H9 (cell line): Measurements from ENCODE around the gene ANXA2. TPM values are rescaled to one million over a fixed set of nuclear protein-coding genes. Genes with fewer than 3 reads are reported as not detected.

ENCODE experiments used
- DNase-seq: peaks from one replicate; pipeline ENCODE4 v3.0.0-alpha.2; 2017
- H2AFZ ChIP-seq: one replicate; pipeline ENCODE4 v1.6.1; 2013; ENCODE audit warnings: mild to moderate bottlenecking, low read length, control low read depth, moderate library complexity
- H2AK5ac ChIP-seq: 2 replicates; pipeline ENCODE4 v1.6.1; 2013; ENCODE audit warnings: low read length, control low read depth, mixed read lengths; ENCODE audit not compliant: insufficient read length
- H2BK120ac ChIP-seq: one replicate; pipeline ENCODE4 v1.6.1; 2013; ENCODE audit warnings: low read depth, mild to moderate bottlenecking, low read length, control low read depth, inconsistent platforms; ENCODE audit not compliant: poor library complexity, severe bottlenecking
- H2BK12ac ChIP-seq: 2 replicates; pipeline ENCODE4 v1.6.1; 2013; ENCODE audit warnings: low read length, control low read depth, mixed read lengths, low read depth; ENCODE audit not compliant: insufficient read length
- H2BK15ac ChIP-seq: 2 replicates; pipeline ENCODE4 v1.6.1; 2013; ENCODE audit warnings: low read depth, low read length, control low read depth
- H2BK20ac ChIP-seq: one replicate; pipeline ENCODE4 v1.6.1; 2013; ENCODE audit warnings: low read depth, mild to moderate bottlenecking, low read length, control low read depth, inconsistent platforms; ENCODE audit not compliant: poor library complexity, severe bottlenecking
- H2BK5ac ChIP-seq: 2 replicates; pipeline ENCODE4 v1.6.1; 2013; ENCODE audit warnings: low read length, control low read depth, mixed read lengths; ENCODE audit not compliant: insufficient read length
- H3K14ac ChIP-seq: 2 replicates; pipeline ENCODE4 v1.6.1; 2013; ENCODE audit warnings: low read length, control low read depth; ENCODE audit not compliant: insufficient read depth
- H3K18ac ChIP-seq: 2 replicates; pipeline ENCODE4 v1.6.1; 2013; ENCODE audit warnings: low read depth, mild to moderate bottlenecking, mixed read lengths, low read length, control low read depth; ENCODE audit not compliant: insufficient read length
- H3K23ac ChIP-seq: 2 replicates; pipeline ENCODE4 v1.6.1; 2013; ENCODE audit warnings: low read length, control low read depth, mixed read lengths, low read depth; ENCODE audit not compliant: insufficient read length
- H3K23me2 ChIP-seq: 2 replicates; pipeline ENCODE4 v1.6.1; 2013; ENCODE audit warnings: low read depth, mild to moderate bottlenecking, mixed read lengths, low read length, control low read depth; ENCODE audit not compliant: insufficient read length, poor library complexity, severe bottlenecking
- H3K27ac ChIP-seq: 2 replicates; pipeline ENCODE4 v1.5.1; 2013; ENCODE audit warnings: low read length, control low read depth, mixed read lengths, low read depth; ENCODE audit not compliant: insufficient read length
- H3K27me3 ChIP-seq: 2 replicates; pipeline ENCODE4 v1.6.1; 2013; ENCODE audit warnings: low read length, control low read depth, inconsistent platforms; ENCODE audit not compliant: insufficient read depth
- H3K4ac ChIP-seq: 2 replicates; pipeline ENCODE4 v1.6.1; 2013; ENCODE audit warnings: low read depth, mild to moderate bottlenecking, control low read depth, inconsistent platforms, low read length, moderate library complexity
- H3K4me1 ChIP-seq: 2 replicates; pipeline ENCODE4 v1.6.1; 2013; ENCODE audit warnings: low read length, control low read depth, inconsistent platforms; ENCODE audit not compliant: insufficient read depth
- H3K4me2 ChIP-seq: 2 replicates; pipeline ENCODE4 v1.6.1; 2013; ENCODE audit warnings: low read length, control low read depth, mixed read lengths; ENCODE audit not compliant: insufficient read length, insufficient read depth
- H3K56ac ChIP-seq: 2 replicates; pipeline ENCODE4 v1.6.1; 2013; ENCODE audit warnings: low read depth, mild to moderate bottlenecking, mixed read lengths, low read length, control low read depth; ENCODE audit not compliant: insufficient read length
- H3K79me1 ChIP-seq: 2 replicates; pipeline ENCODE4 v1.6.1; 2013; ENCODE audit warnings: low read depth, mild to moderate bottlenecking, moderate library complexity, low read length, control low read depth, inconsistent platforms; ENCODE audit not compliant: insufficient read depth, poor library complexity, severe bottlenecking
- H3K79me2 ChIP-seq: 2 replicates; pipeline ENCODE4 v1.6.1; 2013; ENCODE audit warnings: low read length, control low read depth, inconsistent platforms; ENCODE audit not compliant: insufficient read depth
- H3K9ac ChIP-seq: 2 replicates; pipeline ENCODE4 v1.6.1; 2013; ENCODE audit warnings: low read length, control low read depth, mixed read lengths; ENCODE audit not compliant: insufficient read length; ENCODE audit errors: extremely low read depth
- H3K9me3 ChIP-seq: one replicate; pipeline ENCODE4 v1.6.1; 2013; ENCODE audit warnings: low read depth, low read length, inconsistent platforms; ENCODE audit not compliant: control insufficient read depth
- H3T11ph ChIP-seq: one replicate; pipeline ENCODE4 v1.6.1; 2013; ENCODE audit warnings: mild to moderate bottlenecking, low read length, control low read depth, inconsistent platforms
- H4K20me1 ChIP-seq: one replicate; pipeline ENCODE4 v1.6.1; 2013; ENCODE audit not compliant: control insufficient read depth, insufficient read length, insufficient read depth
- H4K5ac ChIP-seq: 2 replicates; pipeline ENCODE4 v1.6.1; 2013; ENCODE audit warnings: low read depth, mild to moderate bottlenecking, mixed read lengths, low read length, control low read depth; ENCODE audit not compliant: insufficient read length
- H4K8ac ChIP-seq: replicated peaks from 2 replicates; pipeline ENCODE4 v1.6.1; 2013; ENCODE audit warnings: low read length, control low read depth, mixed read lengths, low read depth; ENCODE audit not compliant: insufficient read length
- H4K91ac ChIP-seq: 2 replicates; pipeline ENCODE4 v1.6.1; 2013; ENCODE audit warnings: low read depth, mild to moderate bottlenecking, moderate library complexity, mixed read lengths, low read length, control low read depth; ENCODE audit not compliant: insufficient read length
- H3K27ac Mint-ChIP-seq, 3 experiments: 2 replicates in 2 of 3; 3 replicates in 1 of 3; pipeline ENCODE4 v1.8.0; 2020 to 2021; ENCODE audit warnings: mixed read lengths in 3 of 3, mild to moderate bottlenecking in 1 of 3, moderate library complexity in 1 of 3
- H3K27me3 Mint-ChIP-seq: 2 replicates; pipeline ENCODE4 v1.8.0; 2021; ENCODE audit warnings: low read depth, mild to moderate bottlenecking, moderate library complexity, mixed read lengths
- H3K36me3 Mint-ChIP-seq, 3 experiments: 2 replicates in 2 of 3; 3 replicates in 1 of 3; pipeline ENCODE4 v1.8.0; 2020 to 2021; ENCODE audit warnings: low read depth in 3 of 3, mixed read lengths in 3 of 3; ENCODE audit not compliant: insufficient read depth in 1 of 3
- H3K4me1 Mint-ChIP-seq, 2 experiments: 2 replicates each; pipeline ENCODE4 v1.8.0; 2020; ENCODE audit warnings: mixed read lengths in 2 of 2
- H3K4me3 Mint-ChIP-seq, 2 experiments: 2 replicates in 1 of 2; 3 replicates in 1 of 2; pipeline ENCODE4 v1.8.0; 2020 to 2021; ENCODE audit warnings: mild to moderate bottlenecking in 2 of 2, mixed read lengths in 2 of 2, moderate library complexity in 1 of 2
- H3K9me3 Mint-ChIP-seq, 2 experiments: 2 replicates in 1 of 2; 3 replicates in 1 of 2; pipeline ENCODE4 v1.8.0; 2020; ENCODE audit warnings: mild to moderate bottlenecking in 2 of 2, mixed read lengths in 2 of 2, moderate library complexity in 1 of 2
- WGBS: extraction: QIAGEN DNeasy Blood & Tissue Kit; methylation state at CpG from one replicate; pipeline ENCODE4 v1.1.7; 2013; ENCODE audit warnings: missing lambda C conversion rate, low lambda C conversion rate, mixed read lengths; ENCODE audit not compliant: insufficient read length; ENCODE audit errors: extremely low coverage; 5-methylcytosine and 5-hydroxymethylcytosine counted together
- total RNA-seq: library from RNA; stranded (reverse); gene quantifications from 2 replicates; pipeline ENCODE4 v1.2.1, GENCODE V29; 2021
- TF ChIP-seq, protein P1 (sequence below): fragments of 200-600 bp; sonication (generic); conservative IDR thresholded peaks from 3 replicates; pipeline ENCODE4 v1.8.0; 2021; ENCODE audit warnings: antibody characterized with exemption, mild to moderate bottlenecking

ANXA2 gene
- total RNA-seq, 1 experiment from 2014 or later, result 126 TPM

DNA sequence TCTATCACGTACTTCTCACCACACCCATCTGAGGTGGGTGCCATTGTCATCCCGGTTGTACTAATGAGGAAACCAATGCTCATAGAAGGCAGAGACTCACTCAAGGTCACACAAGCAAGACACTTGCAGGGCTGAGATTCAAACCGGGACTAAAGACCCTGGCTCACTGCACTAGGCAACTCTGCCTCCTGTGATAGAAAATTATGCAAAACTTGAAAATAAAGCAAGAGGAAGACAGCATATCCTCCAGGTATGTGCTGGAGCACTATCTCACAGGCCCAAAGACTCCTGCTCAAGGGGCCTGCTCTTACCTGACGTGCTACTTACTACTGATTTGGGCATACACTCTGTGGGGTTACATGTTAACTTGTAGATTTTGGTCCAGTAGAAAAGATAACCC is 25.6 kb downstream of the ANXA2 start:
- no peak overlapping the region for H3K9ac ChIP-seq
- H4K91ac ChIP-seq, result no peak overlapping the region
- no peak overlapping the region for H2BK5ac ChIP-seq
- H3K4me1 ChIP-seq, result no peaks in the 10 kb centered on the region
- no peak overlapping the region for H3K4me2 ChIP-seq
- H4K5ac ChIP-seq, result no peak overlapping the region
- no peak overlapping the region for H2BK15ac ChIP-seq
- H3K27me3 Mint-ChIP-seq, result peaks cover 55% of the 10 kb centered on the region
- H2BK12ac ChIP-seq, result no peak overlapping the region
- no peak overlapping the region for H2AK5ac ChIP-seq
- H3K36me3 Mint-ChIP-seq, result peaks cover 0 to 13% (median 0%) of the 10 kb centered on the region in 3 experiments; a peak in 3 of 7 replicates
- no peak overlapping the region for H2BK20ac ChIP-seq
- no peaks in the 10 kb centered on the region for H3K27me3 ChIP-seq
- H3K9me3 Mint-ChIP-seq, result no peaks in the 10 kb centered on the region
- no peak overlapping the region for H3K56ac ChIP-seq
- no peak overlapping the region for H3K23ac ChIP-seq
- no peak overlapping the region for H3T11ph ChIP-seq
- H4K20me1 ChIP-seq, result no peaks in the 10 kb centered on the region
- H4K8ac ChIP-seq, result no peak overlapping the region
- H2AFZ ChIP-seq, result no peak overlapping the region
- no peak overlapping the region for H3K18ac ChIP-seq
- no CpG with 5 or more reads among the region's 4 CpGs for WGBS
- H3K79me2 ChIP-seq, result no peaks in the 10 kb centered on the region
- H3K4me1 Mint-ChIP-seq, result peaks cover 20 to 22% of the 10 kb centered on the region in 2 experiments
- H3K79me1 ChIP-seq, result no peaks in the 10 kb centered on the region
- H3K9me3 ChIP-seq, result no peaks in the 10 kb centered on the region
- no peak overlapping the region for H3K4ac ChIP-seq
- no peak overlapping the region for H3K27ac ChIP-seq
- H3K23me2 ChIP-seq, result no peaks in the 10 kb centered on the region
- TF ChIP-seq, protein P1, sequence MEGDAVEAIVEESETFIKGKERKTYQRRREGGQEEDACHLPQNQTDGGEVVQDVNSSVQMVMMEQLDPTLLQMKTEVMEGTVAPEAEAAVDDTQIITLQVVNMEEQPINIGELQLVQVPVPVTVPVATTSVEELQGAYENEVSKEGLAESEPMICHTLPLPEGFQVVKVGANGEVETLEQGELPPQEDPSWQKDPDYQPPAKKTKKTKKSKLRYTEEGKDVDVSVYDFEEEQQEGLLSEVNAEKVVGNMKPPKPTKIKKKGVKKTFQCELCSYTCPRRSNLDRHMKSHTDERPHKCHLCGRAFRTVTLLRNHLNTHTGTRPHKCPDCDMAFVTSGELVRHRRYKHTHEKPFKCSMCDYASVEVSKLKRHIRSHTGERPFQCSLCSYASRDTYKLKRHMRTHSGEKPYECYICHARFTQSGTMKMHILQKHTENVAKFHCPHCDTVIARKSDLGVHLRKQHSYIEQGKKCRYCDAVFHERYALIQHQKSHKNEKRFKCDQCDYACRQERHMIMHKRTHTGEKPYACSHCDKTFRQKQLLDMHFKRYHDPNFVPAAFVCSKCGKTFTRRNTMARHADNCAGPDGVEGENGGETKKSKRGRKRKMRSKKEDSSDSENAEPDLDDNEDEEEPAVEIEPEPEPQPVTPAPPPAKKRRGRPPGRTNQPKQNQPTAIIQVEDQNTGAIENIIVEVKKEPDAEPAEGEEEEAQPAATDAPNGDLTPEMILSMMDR, result no peak
- no peak for DNase-seq
- H2BK120ac ChIP-seq, result no peak overlapping the region
- H3K27ac Mint-ChIP-seq, result no peak overlapping the region
- no peak overlapping the region for H3K4me3 Mint-ChIP-seq
- no peak overlapping the region for H3K14ac ChIP-seq
